Measurements from ENCODE around the gene HOMEZ. TPM values are rescaled to one million over a fixed set of nuclear protein-coding genes. Genes with fewer than 3 reads are reported as not detected.

HOMEZ gene
- total and polyA plus RNA-seq, 10 of the 15 experiments (the other 5 are each of a cell fraction or from before 2014, with no cell fraction given) = 2.6 to 19.3 (median 13.0) TPM

- ATAC-seq = no peak
- BruUV-seq (replicated peaks) = TSS peak; percentile 54
- Histone ChIP-seq H3K27me3 (replicated peaks in 1 of 2; ENCODE audit: control insufficient read depth in 2 of 2, insufficient read depth in 2 of 2, low read length in 1 of 2) (no peaks in the 10 kb centered on the region), H3K27ac (ENCODE audit: control insufficient read depth, insufficient read depth) (peak overlapping the region; percentile 91), H3K9me3 (replicated peaks; ENCODE audit: control insufficient read depth, insufficient read depth, low read length) (no peaks in the 10 kb centered on the region), H3K9ac (ENCODE audit: control insufficient read depth, insufficient read depth, low read length) (peak overlapping the region; percentile 97), H3K4me3 (peak overlapping the region; percentile 100), H2AFZ (ENCODE audit: control insufficient read depth, low read depth, low read length) (peak overlapping the region; percentile 53), H3K36me3 (ENCODE audit: control insufficient read depth in 2 of 2, insufficient read depth in 2 of 2, low read length in 1 of 2) (no peaks in the 10 kb centered on the region; a peak in 1 of 4 replicates), H3K4me2 (ENCODE audit: control insufficient read depth, insufficient read depth) (peak overlapping the region; percentile 80), H4K20me1 (ENCODE audit: control insufficient read depth, insufficient read depth) (no peaks in the 10 kb centered on the region), H3K79me2 (ENCODE audit: control insufficient read depth, insufficient read depth, low read length) (peaks cover 27% of the 10 kb centered on the region), H3K4me1 (ENCODE audit: control insufficient read depth, insufficient read depth, low read length) (peaks cover 20% of the 10 kb centered on the region)
- ChIA-PET SMC1A (ENCODE audit: uncharacterized antibody, unreplicated experiment) (interaction anchor here (0.8 to 2.3 kb wide), 4 partner anchors 10 to 21 kb away, joined by 3 to 17 read pairs (median 4); partner anchors contain the start of genes HOMEZ and PABPN1), CTCF (interaction anchor here (1.0 to 4.5 kb wide), 5 partner anchors 10 to 161 kb away, joined by 3 to 37 read pairs (median 9); partner anchors contain the start of gene PABPN1), RAD21 (ENCODE audit: unreplicated experiment) (interaction anchor here (0.6 to 8.7 kb wide), 4 partner anchors 15 to 745 kb away, joined by 3 to 103 read pairs (median 3); partner anchors contain the start of gene PABPN1), POLR2A (interaction anchor here (0.6 to 3.7 kb wide), 4 partner anchors 10 to 376 kb away, joined by 3 to 55 read pairs (median 7); partner anchors contain the start of genes HOMEZ and PABPN1)
- no peak for FAIRE-seq
- DNase-seq (ENCODE audit: low read depth, low spot score) = no peak
- intact Hi-C loops (cut with micrococcal nuclease; ENCODE audit: unreplicated experiment) (no loop called here), in situ Hi-C loops (cut with MboI) (loop anchor here (10.0 to 25.0 kb wide), 2 partner anchors 805 to 1128 kb away; partner anchors contain the start of genes DCAF11 and NRL)
- 23% methylated on average over 5 of the region's 5 CpGs for WGBS (ENCODE audit: insufficient coverage, insufficient replicate concordance, low lambda C conversion rate, missing lambda C conversion rate)
- TF ChIP-seq YY1 (IDR thresholded peaks at IDR 0.05; ENCODE audit: low read depth, low read length) (no peak), ZNF384 (IDR thresholded peaks at IDR 0.05; ENCODE audit: borderline replicate concordance, low read depth, low read length) (no peak), ZBTB33 (IDR thresholded peaks at IDR 0.05) (no peak), SMAD5 (IDR thresholded peaks at IDR 0.05; ENCODE audit: low read depth) (no peak), FOXK2 (IDR thresholded peaks at IDR 0.05) (no peak), ZBTB40 (IDR thresholded peaks at IDR 0.05; ENCODE audit: borderline replicate concordance) (no peak), BCLAF1 (IDR thresholded peaks at IDR 0.05) (no peak), NFYB (IDR thresholded peaks at IDR 0.05; ENCODE audit: insufficient read depth, low read depth, low read length) (no peak), NKRF (conservative IDR thresholded peaks at IDR 0.05) (no peak), YBX1 (IDR thresholded peaks at IDR 0.05) (no peak)
- TF ChIP-seq, protein P1, sequence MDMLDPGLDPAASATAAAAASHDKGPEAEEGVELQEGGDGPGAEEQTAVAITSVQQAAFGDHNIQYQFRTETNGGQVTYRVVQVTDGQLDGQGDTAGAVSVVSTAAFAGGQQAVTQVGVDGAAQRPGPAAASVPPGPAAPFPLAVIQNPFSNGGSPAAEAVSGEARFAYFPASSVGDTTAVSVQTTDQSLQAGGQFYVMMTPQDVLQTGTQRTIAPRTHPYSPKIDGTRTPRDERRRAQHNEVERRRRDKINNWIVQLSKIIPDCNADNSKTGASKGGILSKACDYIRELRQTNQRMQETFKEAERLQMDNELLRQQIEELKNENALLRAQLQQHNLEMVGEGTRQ (IDR thresholded peaks at IDR 0.05; ENCODE audit: borderline replicate concordance, low read depth, low read length) = no peak
Observed at GRCh38 chr14:23307146-23307530, 21.2 kb upstream of the HOMEZ start.

Data from GM12878 (cell line).